A204.1 (cell line): ENCODE data around the gene MRPS10.
"Not testable (repeated sequence)": the region's sequence is repeated elsewhere in the genome, so short reads cannot be mapped to it uniquely, and the experiment has no call there.

ENCODE experiments used
- FAIRE-seq: peaks from 2 replicates; lab custom pipeline; 2012; peaks lifted over from hg19 to GRCh38; lab: Jason Lieb, UNC

Gene MRPS10

GRCh38 chr6:42176981-42177380 lies 40.7 kb downstream of the MRPS10 start:
- FAIRE-seq = no peak

GRCh38 chr6:42175860-42176259 lies 41.8 kb downstream of the MRPS10 start:
- no peak for FAIRE-seq

GRCh38 chr6:42173101-42173500 lies 44.6 kb downstream of the MRPS10 start, which contains the start of gene GUCA1A:
GUCA1A (plus strand) TSS chr6:42173364; CDS start chr6:42173614, 250 bp downstream.
- FAIRE-seq = no peak

- no peak for FAIRE-seq
Observed at GRCh38 chr6:42171813-42172581, 45.7 kb downstream of the MRPS10 start.

- FAIRE-seq = not testable (repeated sequence)
Observed at GRCh38 chr6:42169780-42170179, 47.9 kb downstream of the MRPS10 start.

- no peak for FAIRE-seq
Observed at GRCh38 chr6:42168650-42169049, 49.0 kb downstream of the MRPS10 start.

GRCh38 chr6:42166444-42167141 lies 51.1 kb downstream of the MRPS10 start:
- FAIRE-seq = no peak

GRCh38 chr6:42165016-42165415 lies 52.6 kb downstream of the MRPS10 start:
- no peak for FAIRE-seq

GRCh38 chr6:42163981-42164380 lies 53.7 kb downstream of the MRPS10 start:
- FAIRE-seq = no peak

- FAIRE-seq = no peak
Observed at GRCh38 chr6:42162812-42163211, 54.8 kb downstream of the MRPS10 start.

- FAIRE-seq = no peak
Observed at GRCh38 chr6:42162384-42162783, 55.3 kb downstream of the MRPS10 start.

GRCh38 chr6:42159431-42160024 lies 58.1 kb downstream of the MRPS10 start:
- no peak for FAIRE-seq

- no peak for FAIRE-seq
Observed at GRCh38 chr6:42158631-42159030, 59.0 kb downstream of the MRPS10 start.

- no peak for FAIRE-seq
Observed at GRCh38 chr6:42158011-42158410, 59.6 kb downstream of the MRPS10 start.
